ENCODE measurements around the gene PKN2.
A peak's percentile ranks its signal among the peaks of the same experiment; 100 is the strongest.

PKN2 gene

DNA sequence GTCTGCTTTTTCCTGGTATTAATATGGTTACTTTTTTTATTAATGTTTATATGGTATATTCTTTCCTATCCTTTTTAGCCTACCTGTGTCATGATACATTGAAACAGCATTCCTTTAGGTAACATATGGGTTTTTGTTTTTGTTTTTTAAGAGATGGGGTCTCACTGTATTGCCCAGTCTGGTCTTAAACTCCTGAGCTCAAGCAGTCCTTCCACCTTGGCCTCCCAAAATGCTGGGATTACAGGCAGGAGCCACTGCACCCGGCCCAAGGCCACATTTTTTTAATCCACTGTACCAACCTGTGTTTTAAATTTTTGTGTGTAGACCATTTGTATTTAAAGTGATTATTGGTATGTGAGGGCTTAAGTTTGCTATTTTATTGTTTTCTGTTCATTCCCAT is 43.1 kb downstream of the PKN2 start:
- H3K4me3 ChIP-seq (ENCODE audit: low read depth, low read length) = no peak overlapping the region
- no peak for DNase-seq (ENCODE audit: low read depth)
- in situ Hi-C loops (cut with HindIII; ENCODE audit: low sequenced_read_pairs) = no loop called here
- TF ChIP-seq, protein P1, sequence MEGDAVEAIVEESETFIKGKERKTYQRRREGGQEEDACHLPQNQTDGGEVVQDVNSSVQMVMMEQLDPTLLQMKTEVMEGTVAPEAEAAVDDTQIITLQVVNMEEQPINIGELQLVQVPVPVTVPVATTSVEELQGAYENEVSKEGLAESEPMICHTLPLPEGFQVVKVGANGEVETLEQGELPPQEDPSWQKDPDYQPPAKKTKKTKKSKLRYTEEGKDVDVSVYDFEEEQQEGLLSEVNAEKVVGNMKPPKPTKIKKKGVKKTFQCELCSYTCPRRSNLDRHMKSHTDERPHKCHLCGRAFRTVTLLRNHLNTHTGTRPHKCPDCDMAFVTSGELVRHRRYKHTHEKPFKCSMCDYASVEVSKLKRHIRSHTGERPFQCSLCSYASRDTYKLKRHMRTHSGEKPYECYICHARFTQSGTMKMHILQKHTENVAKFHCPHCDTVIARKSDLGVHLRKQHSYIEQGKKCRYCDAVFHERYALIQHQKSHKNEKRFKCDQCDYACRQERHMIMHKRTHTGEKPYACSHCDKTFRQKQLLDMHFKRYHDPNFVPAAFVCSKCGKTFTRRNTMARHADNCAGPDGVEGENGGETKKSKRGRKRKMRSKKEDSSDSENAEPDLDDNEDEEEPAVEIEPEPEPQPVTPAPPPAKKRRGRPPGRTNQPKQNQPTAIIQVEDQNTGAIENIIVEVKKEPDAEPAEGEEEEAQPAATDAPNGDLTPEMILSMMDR (IDR thresholded peaks at IDR 0.05; ENCODE audit: low read depth, low read length, missing control alignments) = no peak

DNA sequence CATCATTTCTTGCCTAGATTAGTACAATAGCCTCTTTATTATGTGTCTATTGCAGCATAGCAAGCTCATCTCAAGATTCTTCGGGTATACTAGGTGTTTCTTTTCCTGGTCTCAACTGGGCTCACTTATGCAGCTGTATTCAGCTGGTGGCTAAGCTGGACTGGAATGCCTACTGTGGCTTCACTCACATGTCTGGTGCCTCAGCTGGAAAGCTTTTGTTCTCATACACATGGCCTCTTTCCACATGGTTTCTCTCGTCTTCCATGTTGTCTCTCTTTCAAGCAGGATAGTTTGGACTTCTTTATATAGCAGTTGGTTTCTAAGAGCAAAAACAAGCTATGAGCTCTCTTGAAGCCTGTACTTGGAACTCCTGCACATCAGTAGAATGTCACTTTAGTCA is 45.2 kb downstream of the PKN2 start:
- TF ChIP-seq, protein P1 (IDR thresholded peaks at IDR 0.05; ENCODE audit: low read depth, low read length, missing control alignments) = no peak
- in situ Hi-C loops (cut with HindIII; ENCODE audit: low sequenced_read_pairs) = no loop called here
- no peak overlapping the region for H3K4me3 ChIP-seq (ENCODE audit: low read depth, low read length)
- no peak for DNase-seq (ENCODE audit: low read depth)

DNA sequence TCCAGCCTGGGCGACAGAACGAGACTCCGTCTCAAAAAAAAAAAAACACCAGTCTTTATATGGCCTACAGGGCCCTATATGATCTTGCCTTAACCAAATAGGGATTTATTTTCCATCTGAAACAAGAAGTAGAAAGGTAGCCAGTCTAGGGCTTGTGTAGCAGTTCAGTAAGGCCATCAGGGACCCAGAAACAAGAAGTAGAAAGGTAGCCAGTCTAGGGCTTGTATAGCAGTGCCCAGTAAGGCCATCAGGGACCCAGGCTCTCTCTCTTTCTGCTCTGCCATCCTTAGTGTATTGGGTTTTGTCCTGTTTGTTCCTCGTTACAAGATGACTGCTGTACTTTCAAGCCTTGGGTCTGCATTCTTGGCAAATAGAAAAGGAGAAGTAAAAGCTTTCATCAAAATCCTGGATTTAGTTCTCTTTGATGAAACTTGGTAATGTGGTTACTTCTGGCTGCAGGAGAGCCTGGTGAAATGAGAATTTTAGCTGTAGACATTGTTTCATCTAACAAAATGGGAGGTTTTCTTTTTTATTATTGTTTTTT is 46.1 kb downstream of the PKN2 start:
- TF ChIP-seq, protein P1 (IDR thresholded peaks at IDR 0.05; ENCODE audit: low read depth, low read length, missing control alignments) = no peak
- no peak for DNase-seq (ENCODE audit: low read depth)
- H3K4me3 ChIP-seq (ENCODE audit: low read depth, low read length) = no peak overlapping the region
- in situ Hi-C loops (cut with HindIII; ENCODE audit: low sequenced_read_pairs) = loop anchor here (5.0 kb wide), 1 partner anchor 33 kb away; no protein-coding TSS in a partner anchor

DNA sequence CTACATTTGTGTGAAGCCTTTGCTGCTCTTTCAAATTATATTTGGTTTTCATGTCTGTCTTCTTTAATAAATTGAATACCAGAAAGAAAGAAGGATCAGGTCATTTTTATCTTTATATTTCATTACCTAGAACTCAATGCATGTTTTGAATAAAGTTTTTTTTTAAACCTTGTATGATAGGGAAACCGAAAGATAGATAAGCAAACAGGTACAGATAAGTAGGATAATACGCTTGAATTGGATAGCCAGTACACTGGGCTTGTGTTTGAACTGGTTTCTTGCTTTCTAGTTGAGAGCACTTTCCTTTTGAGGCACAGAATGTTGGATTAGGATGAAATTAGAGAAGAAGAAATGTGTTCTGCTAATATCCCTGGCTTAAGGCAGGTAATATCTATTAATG is 46.9 kb downstream of the PKN2 start:
- no peak for DNase-seq (ENCODE audit: low read depth)
- in situ Hi-C loops (cut with HindIII; ENCODE audit: low sequenced_read_pairs) = loop anchor here (5.0 kb wide), 1 partner anchor 34 kb away; no protein-coding TSS in a partner anchor
- H3K4me3 ChIP-seq (ENCODE audit: low read depth, low read length) = no peak overlapping the region
- TF ChIP-seq, protein P1 (IDR thresholded peaks at IDR 0.05; ENCODE audit: low read depth, low read length, missing control alignments) = no peak

DNA sequence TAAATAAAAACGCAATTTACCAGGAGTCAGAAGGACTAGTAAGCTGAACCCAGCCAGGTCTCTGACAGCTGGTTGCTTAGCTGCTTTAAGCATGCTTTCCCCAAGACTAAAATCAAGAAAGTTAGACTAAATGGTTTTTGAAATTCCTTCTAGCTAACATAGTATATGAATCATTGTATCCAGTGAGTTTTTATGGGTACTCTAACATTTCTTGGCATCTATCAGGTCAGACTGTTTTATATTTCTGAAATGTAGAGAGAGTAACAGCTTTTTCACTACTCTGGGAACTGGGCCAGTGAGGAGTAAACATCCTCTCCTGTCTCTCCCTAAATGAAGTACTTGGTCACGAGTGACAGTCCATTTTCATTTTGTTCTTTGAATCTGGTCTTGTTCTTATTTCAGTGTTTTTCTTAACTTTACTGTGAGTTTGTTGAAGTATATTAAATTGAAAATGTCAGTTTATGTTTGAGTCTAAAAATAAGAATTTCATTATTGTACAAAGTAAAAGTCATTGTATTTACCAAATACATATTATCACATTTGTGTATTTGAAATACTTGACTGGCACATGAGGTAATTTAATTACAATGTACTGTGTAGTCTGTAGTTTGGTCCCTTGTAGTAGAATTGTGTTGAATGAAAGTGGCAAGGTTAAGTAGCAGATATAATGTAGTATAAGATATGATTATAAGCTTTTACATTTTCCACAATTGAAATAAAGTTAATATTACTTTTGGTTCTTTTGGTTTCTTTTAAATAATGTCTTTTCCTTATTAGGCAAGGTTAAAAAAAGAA is 47.6 kb downstream of the PKN2 start:
- TF ChIP-seq, protein P1 (IDR thresholded peaks at IDR 0.05; ENCODE audit: low read depth, low read length, missing control alignments) = no peak
- DNase-seq (ENCODE audit: low read depth) = peak; percentile 88
- peak overlapping the region; percentile 4 for H3K4me3 ChIP-seq (ENCODE audit: low read depth, low read length)
- in situ Hi-C loops (cut with HindIII; ENCODE audit: low sequenced_read_pairs) = loop anchor here (5.0 kb wide), 1 partner anchor 34 kb away; no protein-coding TSS in a partner anchor

DNA sequence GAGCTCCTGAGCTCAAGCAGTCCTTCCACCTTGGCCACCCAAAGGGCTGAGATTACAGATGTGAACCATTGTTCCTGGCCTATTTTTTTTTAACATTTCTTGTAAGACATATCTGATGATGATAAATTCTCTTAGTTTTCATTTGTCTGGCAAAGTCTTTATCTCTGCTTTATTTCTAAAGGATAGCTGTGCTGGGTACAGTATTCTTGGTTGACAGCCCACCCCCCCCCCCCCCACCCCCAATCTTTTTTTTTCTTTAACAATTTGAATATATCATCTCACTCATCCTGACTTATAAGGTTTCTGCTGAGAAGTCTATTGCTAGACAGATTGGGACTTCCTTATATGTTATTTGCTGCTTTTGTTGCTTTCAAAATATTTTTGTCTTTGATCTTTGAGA is 51.3 kb downstream of the PKN2 start:
- no peak for DNase-seq (ENCODE audit: low read depth)
- TF ChIP-seq, protein P1 (IDR thresholded peaks at IDR 0.05; ENCODE audit: low read depth, low read length, missing control alignments) = no peak
- in situ Hi-C loops (cut with HindIII; ENCODE audit: low sequenced_read_pairs) = no loop called here
- H3K4me3 ChIP-seq (ENCODE audit: low read depth, low read length) = no peak overlapping the region
